Measurements from ENCODE around the gene RAP1GAP2.
"Not testable (repeated sequence)": the region's sequence is repeated elsewhere in the genome, so short reads cannot be mapped to it uniquely, and the experiment has no call there.

RAP1GAP2 gene

GRCh38 chr17:3030852-3031470 lies 234.7 kb downstream of the RAP1GAP2 start:
- not testable (repeated sequence) for DNase-seq

GRCh38 chr17:3032258-3033247 lies 236.3 kb downstream of the RAP1GAP2 start:
- DNase-seq = no peak

- no peak for DNase-seq
These were observed 237.0 kb downstream of the RAP1GAP2 start for GRCh38 chr17:3033248-3033640.

- DNase-seq = no peak
These were observed 237.7 kb downstream of the RAP1GAP2 start for GRCh38 chr17:3033741-3034577.

- DNase-seq = no peak
These were observed 238.3 kb downstream of the RAP1GAP2 start for GRCh38 chr17:3034578-3034920.

GRCh38 chr17:3035256-3035967 lies 239.2 kb downstream of the RAP1GAP2 start:
- no peak for DNase-seq

- DNase-seq = no peak
These were observed 239.7 kb downstream of the RAP1GAP2 start for GRCh38 chr17:3035968-3036280.

- DNase-seq = no peak
These were observed 240.6 kb downstream of the RAP1GAP2 start for GRCh38 chr17:3036800-3037199.

- no peak for DNase-seq
These were observed 241.0 kb downstream of the RAP1GAP2 start for GRCh38 chr17:3037259-3037658.

- DNase-seq = no peak
These were observed 242.7 kb downstream of the RAP1GAP2 start for GRCh38 chr17:3038941-3039340.

GRCh38 chr17:3039736-3040135 lies 243.5 kb downstream of the RAP1GAP2 start:
- no peak for DNase-seq

GRCh38 chr17:3040882-3041281 lies 244.6 kb downstream of the RAP1GAP2 start:
- DNase-seq = no peak

- DNase-seq = no peak
These were observed 247.6 kb downstream of the RAP1GAP2 start for GRCh38 chr17:3043737-3044365.

GRCh38 chr17:3046753-3047152 lies 250.5 kb downstream of the RAP1GAP2 start:
- DNase-seq = no peak

GRCh38 chr17:3048727-3049471 lies 252.7 kb downstream of the RAP1GAP2 start:
- DNase-seq = peak; percentile 89

- no peak for DNase-seq
These were observed 253.6 kb downstream of the RAP1GAP2 start for GRCh38 chr17:3049705-3050295.

GRCh38 chr17:3054868-3055267 lies 258.6 kb downstream of the RAP1GAP2 start:
- DNase-seq = not testable (repeated sequence)

GRCh38 chr17:3062824-3063377 lies 266.7 kb downstream of the RAP1GAP2 start:
- DNase-seq = not testable (repeated sequence)

GRCh38 chr17:3063507-3063906 lies 267.3 kb downstream of the RAP1GAP2 start, which contains the start of gene OR1D5:
OR1D5 (minus strand) TSS chr17:3063607; CDS start chr17:3063607, 0 bp downstream.
- not testable (repeated sequence) for DNase-seq

GRCh38 chr17:3065192-3065591 lies 269.0 kb downstream of the RAP1GAP2 start:
- not testable (repeated sequence) for DNase-seq

- not testable (repeated sequence) for DNase-seq
These were observed 277.6 kb downstream of the RAP1GAP2 start for GRCh38 chr17:3073850-3074249.
